Neutrophil (primary cell): ENCODE measurements around the gene PITPNB.

Experiments
- H3K27ac ChIP-seq: fragments of 200-600 bp; sonication (generic); 2 replicates; pipeline ENCODE4 v1.5.1; 2016; ENCODE audit warnings: mild to moderate bottlenecking, moderate library complexity
- H3K27me3 ChIP-seq: fragments of 200-600 bp; sonication (generic); 2 replicates; pipeline ENCODE4 v1.6.0; 2016; ENCODE audit warnings: mild to moderate bottlenecking
- H3K36me3 ChIP-seq: fragments of 200-600 bp; sonication (generic); 2 replicates; pipeline ENCODE4 v1.5.1; 2017
- H3K4me1 ChIP-seq, 2 experiments: fragments of 200-600 bp in 1 of 2; sonication (generic) in 1 of 2; 1 replicate in 1 of 2; 2 replicates in 1 of 2; pipeline versions ENCODE4 v1.5.1 to v1.6.1; 2013 to 2016; ENCODE audit warnings: low read depth in 1 of 2, low read length in 1 of 2, mild to moderate bottlenecking in 1 of 2, moderate library complexity in 1 of 2; ENCODE audit not compliant: control insufficient read depth in 1 of 2, insufficient read depth in 1 of 2
- H3K4me3 ChIP-seq, 2 experiments: fragments of 200-600 bp in 1 of 2; sonication (generic) in 1 of 2; 1 replicate in 1 of 2; 2 replicates in 1 of 2; pipeline ENCODE4 v1.5.1; 2013 to 2016; ENCODE audit warnings: low read depth in 1 of 2, low read length in 1 of 2, mild to moderate bottlenecking in 1 of 2, moderate library complexity in 1 of 2
- H3K9me3 ChIP-seq: fragments of 200-600 bp; sonication (generic); 2 replicates; pipeline ENCODE4 v1.5.1; 2016
- CTCF ChIP-seq: fragments of 200-600 bp; sonication (generic); IDR thresholded peaks from 2 replicates; pipeline ENCODE4 v1.5.1; 2016; ENCODE audit warnings: antibody characterized with exemption

The PITPNB gene

GRCh38 chr22:27919222-27919941, at the start of gene PITPNB:
Gene PITPNB, minus strand, starts transcription at chr22:27919256. Its CDS starts 65 bp downstream, at chr22:27919191.
- peak; percentile 29 for TF ChIP-seq CTCF
- peak within 1 kb of the TSS; percentile 91 for H3K27ac ChIP-seq
- peak within 1 kb of the TSS; percentile 77 to 82 for H3K4me3 ChIP-seq
- peaks cover under 1% of the 10 kb centered on the region for H3K36me3 ChIP-seq
- H3K4me1 ChIP-seq, result peaks cover 23% of the 10 kb centered on the region in 2 experiments
- no peaks in the 10 kb centered on the region for H3K27me3 ChIP-seq
- H3K9me3 ChIP-seq, result no peaks in the 10 kb centered on the region

GRCh38 chr22:27966168-27967064, 47.4 kb upstream of the PITPNB start:
- no peak overlapping the region for H3K4me3 ChIP-seq
- no peaks in the 10 kb centered on the region for H3K9me3 ChIP-seq
- no peaks in the 10 kb centered on the region for H3K36me3 ChIP-seq
- no peak for TF ChIP-seq CTCF
- H3K4me1 ChIP-seq, result no peaks in the 10 kb centered on the region
- no peak overlapping the region for H3K27ac ChIP-seq
- H3K27me3 ChIP-seq, result no peaks in the 10 kb centered on the region

- Histone ChIP-seq H3K4me1 (no peaks in the 10 kb centered on the region), H3K9me3 (no peaks in the 10 kb centered on the region), H3K36me3 (no peaks in the 10 kb centered on the region), H3K4me3 (no peak overlapping the region), H3K27me3 (no peaks in the 10 kb centered on the region), H3K27ac (no peak overlapping the region)
- no peak for TF ChIP-seq CTCF
Measured at GRCh38 chr22:27962268-27963044, 43.4 kb upstream of the PITPNB start.

DNA sequence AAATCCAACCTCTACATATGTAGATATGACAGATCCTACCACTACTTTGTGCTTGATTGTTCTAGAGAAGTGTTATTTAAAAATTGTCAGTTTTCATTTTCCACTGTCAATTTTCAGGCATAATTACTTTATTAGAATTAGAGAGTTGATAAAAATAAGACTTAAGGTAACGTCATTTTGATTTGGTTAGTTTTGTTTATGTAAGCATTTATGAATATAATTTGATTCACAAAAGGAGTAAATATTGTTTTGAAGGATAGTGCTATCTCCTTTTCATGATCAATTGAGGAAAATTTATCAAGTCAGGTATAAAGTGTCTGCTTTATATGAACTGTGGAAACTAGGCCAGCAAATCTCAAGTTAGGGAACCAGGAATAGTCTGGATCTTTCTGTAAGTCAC, 42.6 kb upstream of the PITPNB start:
- no peaks in the 10 kb centered on the region for H3K36me3 ChIP-seq
- no peak overlapping the region for H3K27ac ChIP-seq
- no peaks in the 10 kb centered on the region for H3K27me3 ChIP-seq
- no peaks in the 10 kb centered on the region for H3K9me3 ChIP-seq
- H3K4me1 ChIP-seq, result no peaks in the 10 kb centered on the region
- no peak overlapping the region for H3K4me3 ChIP-seq
- TF ChIP-seq CTCF, result no peak

DNA sequence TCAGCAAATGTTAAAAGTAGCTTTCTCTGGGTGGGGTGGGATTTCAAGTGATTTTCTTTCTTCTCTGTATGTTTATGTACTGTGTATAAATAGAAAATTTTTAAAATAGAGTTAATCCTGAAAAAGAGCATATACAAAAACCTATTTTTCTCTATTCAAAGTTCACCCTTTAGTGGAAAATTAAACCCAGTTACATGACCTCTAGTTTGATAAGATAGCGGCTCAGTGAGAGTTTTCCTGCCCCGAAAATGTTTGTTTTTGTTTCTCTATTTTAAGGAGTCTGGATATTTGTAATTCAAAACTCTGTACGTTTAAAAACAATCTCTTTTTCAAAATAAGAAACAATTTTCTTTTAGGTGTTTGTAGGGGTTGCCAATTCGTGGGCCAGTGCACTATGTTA, 42.1 kb upstream of the PITPNB start:
- TF ChIP-seq CTCF, result no peak
- Histone ChIP-seq H3K4me1 (no peaks in the 10 kb centered on the region), H3K9me3 (no peaks in the 10 kb centered on the region), H3K4me3 (no peak overlapping the region), H3K27ac (no peak overlapping the region), H3K27me3 (no peaks in the 10 kb centered on the region), H3K36me3 (no peaks in the 10 kb centered on the region)
